Stimulated activated CD8-positive, alpha-beta memory T cell treated with anti-CD3 and anti-CD28 coated beads, Interleukin-7, amount 100 ng/mL, for 1 hour (primary cell): ENCODE results near the gene NXN.
"Not testable (repeated sequence)": the region's sequence is repeated elsewhere in the genome, so short reads cannot be mapped to it uniquely, and the experiment has no call there.

Experiments
- DNase-seq, 2 donors: peaks; one replicate each; pipeline ENCODE4 v3.0.0-alpha.2; 2020; ENCODE audit warnings: low read depth in 2 of 2

Gene NXN

DNA sequence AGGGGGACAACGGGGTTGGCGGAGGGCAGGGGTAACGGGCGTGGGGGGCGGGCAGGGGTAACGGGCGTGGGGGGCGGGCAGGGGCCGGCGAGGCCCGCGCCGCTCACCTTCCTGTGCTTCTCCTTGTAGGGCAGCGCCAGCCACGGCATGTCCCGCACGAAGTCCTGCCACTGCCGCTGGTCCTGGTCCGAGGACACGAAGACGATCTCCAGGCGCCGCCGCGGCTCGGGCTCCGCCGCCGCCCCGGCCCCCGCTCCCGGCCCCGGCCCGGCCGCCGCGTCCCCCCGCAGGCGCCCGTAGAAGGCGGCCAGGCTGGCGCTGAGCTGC lies 401 bp downstream of the NXN start:
- no peak for DNase-seq

DNA sequence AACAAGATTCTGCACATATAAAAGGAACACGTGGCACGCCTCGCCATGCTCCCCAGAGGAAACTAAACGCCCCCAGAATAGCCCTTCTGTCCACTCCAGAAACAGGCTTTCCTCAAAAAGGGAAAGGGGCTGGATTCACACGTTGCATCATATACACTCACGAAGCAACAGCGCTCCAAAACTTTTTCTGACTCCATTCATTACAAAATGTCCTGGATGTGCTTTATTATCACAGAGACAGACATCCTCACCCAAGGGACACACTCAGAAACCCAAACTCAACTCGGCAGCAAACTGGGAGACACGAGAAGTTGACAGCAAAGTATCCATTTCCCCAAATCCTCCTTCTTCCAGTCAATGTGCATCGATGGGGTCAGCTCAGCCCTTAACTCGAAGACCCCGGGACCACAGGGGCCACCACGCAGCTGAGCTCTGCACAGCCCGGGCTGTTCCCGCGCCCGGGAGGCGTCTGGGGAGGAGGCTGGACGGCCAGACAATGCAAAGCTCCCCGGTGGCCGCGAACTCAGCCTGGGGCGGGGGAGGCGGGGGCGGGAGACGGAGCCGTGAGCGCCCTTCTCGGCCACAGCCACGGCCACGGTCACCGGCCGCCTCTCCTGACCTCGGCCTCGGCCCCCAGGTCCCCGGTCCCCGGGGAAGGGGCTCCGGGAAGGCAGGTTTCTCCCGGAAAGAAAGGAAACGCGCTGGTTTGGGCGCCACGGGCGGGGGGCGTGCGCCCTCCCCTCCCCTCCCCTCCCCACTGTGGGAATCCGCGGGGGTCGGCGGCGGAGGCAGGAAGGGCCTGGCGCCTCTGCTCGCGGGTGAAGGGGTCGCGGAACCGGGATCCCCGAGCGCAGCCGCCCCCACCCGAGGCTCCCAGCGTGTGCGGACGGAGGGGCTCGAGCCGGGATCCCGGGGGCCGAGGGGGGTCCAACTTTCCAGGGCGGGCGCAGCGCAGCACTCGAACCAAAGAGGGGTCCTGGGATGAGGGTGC lies 1.2 kb downstream of the NXN start:
- DNase-seq, result no peak

DNA sequence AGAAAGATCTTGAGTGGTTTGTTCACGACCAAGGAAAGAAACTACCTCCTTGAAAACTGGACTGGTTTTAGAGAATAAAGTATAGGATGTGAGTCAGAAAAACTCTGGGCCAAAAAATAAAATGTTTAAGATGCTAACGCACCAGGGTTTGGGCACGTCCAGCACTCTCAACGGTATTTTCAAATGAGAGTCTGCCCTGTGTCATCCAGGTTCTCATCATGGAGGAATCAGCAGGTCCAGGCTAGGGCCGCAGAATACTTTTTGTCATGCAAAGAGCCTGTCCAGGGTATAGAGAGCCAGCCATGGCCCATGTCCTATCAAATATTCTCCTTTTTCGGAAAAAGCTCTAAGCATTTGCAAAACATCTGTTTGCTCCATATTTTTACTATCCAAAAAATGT lies 2.4 kb downstream of the NXN start:
- no peak for DNase-seq

DNA sequence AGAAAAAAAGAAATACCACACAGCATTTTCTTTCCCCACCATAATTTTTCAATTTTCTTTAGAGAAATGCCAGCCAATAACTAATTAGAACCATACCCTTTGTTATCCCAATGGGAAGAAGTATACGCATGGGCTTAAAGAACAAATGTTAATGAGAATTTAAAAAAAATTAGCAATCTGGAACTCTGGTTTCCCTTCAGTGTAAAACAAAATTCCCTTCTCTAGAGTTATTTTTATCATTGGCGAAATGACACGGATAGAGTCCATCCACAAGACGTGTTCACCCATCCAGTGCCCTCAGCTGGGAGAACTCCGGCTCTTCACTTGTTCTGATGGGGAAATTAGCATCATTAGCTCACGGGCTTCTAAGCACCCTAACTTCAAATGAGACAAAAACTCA lies 3.3 kb downstream of the NXN start:
- DNase-seq, result no peak

DNA sequence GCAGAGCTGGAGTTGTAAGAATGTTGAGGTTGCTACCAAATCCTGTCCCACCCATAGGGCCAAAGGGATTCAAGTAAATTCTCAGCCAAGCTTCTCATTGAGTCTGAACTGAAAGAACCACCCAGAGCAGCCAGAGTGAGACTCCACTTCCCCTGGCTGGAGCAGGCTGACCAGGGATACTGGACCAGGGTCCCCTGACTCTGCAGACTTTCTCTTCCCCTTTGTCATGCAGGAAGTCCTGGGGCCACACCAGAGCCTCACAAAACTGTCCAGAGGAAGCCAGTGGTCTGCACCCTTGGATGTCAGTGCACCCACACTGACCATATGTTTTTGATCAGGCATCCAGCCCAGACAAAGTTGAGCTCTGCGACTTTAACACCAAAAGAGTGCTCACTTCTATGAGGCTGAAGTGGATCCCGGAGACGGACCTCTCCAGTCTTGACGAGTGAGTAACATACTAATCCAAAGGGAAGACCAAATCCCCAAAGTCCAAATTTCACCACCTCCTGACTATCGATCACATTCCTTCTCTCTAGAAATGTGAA lies 4.1 kb downstream of the NXN start:
- no peak for DNase-seq

DNA sequence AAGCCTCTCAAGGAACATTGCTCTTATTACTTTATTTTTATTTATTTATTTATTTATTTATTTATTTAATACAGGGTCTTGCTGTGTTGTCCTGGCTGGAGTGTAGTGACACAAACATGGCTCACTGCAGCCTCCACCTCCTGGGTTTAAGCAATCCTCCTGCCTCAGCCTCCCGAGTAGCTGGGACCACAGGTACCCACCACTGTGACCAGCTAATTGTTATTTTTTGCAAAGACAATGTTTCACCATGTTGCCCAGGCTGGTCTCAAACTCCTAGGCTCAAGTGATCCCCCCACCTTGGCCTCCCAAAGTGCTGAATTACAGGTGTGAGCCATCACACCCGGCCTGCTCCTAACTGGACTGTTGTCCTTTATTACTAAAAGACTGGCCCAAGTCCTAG lies 4.8 kb downstream of the NXN start:
- DNase-seq, result not testable (repeated sequence)

DNA sequence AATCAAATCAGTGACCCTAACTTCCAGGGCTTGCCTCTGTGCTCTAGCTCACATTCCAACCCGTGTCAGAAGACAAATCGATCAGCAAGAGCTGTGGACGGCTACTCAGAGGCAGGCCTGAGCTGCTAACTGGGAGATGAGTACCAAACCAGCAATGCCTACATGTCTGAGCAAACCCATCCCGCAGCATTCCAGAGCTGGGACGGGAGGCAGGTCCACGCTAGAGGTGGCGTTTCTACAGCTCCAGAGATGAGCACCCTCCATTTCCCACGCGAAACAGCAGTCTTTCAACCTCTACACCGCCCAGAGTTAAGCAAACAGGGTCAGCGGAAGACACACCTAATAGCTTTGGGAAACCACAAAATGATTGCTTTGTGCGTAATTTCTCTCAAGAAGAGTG lies 6.5 kb downstream of the NXN start:
- DNase-seq, result no peak

DNA sequence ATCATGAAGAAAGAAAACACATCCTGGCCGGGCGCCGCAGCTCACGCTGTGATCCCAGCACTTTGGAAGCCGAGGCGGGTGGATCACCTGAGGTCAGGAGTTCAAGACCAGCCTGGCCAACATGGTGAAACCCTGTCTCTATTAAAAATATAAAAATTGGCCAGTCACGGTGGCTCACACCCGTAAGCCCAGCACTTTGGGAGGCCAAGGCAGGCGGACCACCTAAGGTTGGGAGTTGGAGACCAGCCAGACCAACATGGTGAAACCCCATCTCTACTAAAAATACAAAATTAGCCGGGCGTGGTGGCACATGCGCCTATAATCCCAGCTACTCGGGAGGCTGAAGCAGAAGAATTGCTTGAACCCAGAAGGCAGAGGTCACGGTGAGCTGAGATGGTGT lies 7.7 kb downstream of the NXN start:
- not testable (repeated sequence) for DNase-seq

DNA sequence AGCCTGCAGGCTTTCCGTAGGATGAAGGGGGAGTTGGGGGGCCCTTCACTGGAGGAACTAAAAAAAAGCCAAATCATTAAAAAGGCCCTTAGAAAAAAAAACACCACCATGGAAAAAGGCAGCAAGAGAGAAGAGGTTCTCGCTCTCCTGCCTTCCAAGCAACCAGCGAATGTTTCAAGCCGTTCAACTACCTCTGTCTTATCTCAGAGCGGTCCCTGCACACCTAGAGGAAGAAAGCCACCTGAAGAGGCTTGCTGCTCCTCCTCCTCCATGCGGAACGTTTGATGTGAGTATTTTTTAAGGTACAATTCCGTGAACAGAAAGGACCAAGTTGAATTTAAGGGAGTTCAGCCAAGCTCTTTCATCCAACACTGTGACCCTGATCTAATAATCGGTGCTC lies 9.2 kb downstream of the NXN start:
- DNase-seq, result no peak

DNA sequence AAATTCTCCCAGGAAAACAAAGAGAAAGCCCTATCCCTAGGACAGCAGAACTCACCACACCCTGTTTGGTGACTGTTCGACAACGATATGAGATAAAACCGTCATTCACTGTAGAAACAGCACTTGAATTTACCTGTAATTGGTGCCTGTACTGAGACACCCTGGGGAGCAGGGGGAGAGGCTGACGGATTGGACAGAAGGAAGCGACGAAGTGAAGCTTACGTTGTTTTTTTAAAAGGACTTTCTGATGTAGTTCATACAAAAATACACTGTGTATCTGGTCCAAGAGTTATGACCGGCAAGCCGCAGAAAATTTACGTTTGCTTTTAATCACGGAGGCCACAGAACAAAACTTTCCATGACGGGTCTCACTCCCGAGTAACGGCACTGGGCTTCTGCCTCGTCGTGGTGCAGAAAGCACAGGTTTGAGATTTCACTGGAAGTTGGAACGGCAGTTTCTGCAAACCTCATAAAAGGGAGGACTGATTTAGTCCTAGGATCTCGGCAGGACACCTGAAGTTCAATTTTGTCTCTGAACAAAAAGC lies 9.7 kb downstream of the NXN start:
- DNase-seq, result no peak

DNA sequence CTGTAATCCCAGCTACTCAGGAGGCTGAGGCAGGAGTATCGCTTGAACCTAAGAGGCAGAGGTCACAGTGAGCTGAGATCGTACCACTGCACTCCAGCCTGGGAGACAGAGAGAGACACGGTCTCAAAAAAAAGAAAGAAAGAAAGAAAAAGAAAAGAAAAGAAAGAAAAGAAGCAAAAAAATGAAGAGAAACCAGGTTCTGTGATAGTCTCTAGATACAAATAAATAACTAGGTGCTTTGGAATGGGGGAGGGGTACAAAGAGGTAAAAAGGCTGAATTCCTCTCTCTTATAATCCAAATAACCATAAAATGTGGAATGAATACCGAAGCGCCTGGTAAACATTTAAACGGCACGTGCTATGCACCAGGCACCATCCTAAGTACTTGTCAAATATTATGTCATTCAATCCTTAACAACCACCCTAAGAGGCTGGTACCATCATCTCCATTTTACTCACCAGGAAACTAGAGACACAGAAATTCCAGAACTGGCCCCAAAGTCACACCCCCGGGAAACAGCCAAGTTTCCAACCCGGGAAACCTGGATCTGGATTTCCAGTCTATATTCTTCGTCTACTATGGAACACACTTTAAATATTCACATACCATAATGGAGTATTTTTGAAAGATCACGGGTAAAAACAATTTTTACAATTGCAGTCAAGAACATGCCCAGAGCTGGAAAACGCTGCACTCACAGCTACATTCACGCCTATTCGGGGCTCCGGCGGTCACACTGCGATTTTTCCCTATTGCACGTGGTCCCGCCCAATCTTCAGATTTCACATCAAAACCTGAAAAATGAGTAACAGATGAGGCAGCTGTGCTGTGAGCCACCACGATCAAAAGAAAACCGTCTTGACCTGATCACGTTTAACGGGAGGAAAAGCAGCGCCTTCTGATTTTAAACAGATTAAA lies 10.5 kb downstream of the NXN start:
- DNase-seq, result no peak

DNA sequence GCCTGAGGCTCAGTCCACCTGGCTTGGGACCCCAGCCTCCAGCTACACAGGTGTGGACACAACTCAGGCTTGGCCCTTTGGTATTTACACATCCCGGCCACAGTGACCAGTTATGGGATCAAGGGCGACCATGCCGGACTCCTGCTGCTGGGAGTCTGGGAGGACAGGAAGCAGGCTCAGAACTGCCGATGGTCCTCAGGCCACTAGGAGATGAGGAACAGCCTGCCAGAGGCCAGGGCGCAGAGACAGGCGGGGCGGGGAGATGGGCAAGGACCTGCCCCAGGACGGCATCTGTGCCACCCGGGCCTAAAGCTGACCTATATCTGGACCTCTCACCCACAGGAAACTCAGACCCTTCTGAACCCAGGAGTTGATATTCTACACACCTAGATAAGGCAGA lies 12.5 kb downstream of the NXN start:
- no peak for DNase-seq

DNA sequence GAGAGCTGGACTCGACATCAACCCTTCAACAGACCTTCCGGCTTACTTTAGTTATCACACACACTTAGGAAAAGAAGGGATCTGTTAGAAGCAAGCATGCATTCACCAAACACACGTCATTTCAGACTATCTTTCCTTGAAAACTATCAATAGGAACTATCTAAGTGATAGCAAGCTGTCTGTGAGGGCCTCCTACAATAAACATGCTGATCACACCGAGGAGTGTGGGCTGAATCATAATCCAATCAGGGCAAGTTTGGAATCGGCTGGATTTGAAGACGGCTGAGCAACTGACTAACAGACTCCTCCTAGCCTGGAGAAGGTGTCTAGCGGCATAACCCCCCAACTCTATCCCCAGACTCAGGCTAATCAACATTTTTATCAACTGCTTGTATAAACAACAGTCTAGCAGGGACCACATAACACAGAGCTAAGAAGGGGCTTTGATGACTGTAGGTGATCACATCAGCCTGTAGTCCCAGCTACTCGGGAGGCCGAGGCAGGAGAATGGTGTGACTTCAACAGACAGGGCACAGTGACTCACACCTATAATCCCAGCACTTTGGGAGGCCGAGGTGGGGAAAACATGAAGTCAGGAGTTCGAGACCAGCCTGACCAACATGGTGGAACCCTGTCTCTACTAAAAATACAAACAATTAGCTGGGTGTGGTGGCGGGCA lies 14.1 kb downstream of the NXN start:
- DNase-seq, result no peak

DNA sequence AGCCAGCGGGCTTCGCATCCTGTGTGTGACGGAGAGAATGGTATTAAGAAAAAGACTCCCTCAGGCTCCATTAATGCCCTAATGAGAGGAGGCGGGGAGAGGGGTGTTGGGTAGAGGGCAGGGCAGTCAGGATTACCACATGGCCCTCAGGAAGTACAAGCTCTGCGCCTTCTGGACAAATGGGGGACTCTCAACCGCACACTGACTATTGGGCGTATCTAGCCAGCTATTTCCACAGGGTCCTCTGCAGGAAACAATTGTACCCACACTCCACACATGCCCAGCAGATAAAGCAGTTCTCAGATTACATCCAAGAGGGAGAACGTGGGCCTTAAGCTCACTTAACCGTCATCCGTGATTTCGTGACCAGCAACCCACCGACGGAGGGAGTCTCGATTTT lies 14.7 kb downstream of the NXN start:
- DNase-seq, result no peak

DNA sequence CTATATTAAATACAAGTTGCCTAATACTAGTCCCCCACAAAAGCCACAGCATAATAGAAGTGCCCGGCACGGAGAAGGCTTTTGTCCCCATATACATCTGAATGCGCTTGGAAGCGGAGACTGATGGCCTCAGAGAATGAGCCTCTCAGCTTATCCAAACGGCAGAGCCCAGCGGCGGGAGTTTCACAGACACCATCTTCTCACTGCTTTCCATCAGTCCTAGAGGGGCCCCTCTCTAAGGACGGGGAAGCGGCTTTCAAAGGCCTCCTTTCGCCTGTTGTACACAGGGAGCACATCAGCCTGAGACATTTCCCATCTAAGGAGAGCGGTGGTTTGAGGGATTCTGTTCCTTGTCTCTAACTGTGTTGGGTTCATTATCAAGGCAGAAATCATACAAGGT lies 16.9 kb downstream of the NXN start:
- DNase-seq, result no peak

DNA sequence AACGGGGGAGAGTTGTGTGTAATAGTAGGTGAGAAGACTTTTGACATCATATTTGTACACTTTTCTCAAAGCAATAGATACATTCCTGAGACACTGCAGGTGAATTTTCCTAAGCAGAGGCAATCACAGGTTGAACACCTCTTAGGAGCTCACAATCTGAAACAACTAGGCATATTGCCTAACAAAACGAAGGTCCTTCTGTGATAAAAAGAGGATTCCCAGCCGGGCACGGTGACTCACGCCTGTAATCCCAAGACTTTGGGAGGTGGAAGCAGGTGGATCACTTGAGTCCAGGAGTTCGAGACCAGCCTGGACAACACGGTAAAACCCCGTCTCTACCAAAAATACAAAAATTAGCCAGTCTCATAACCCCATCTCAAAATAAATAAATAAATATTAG lies 17.4 kb downstream of the NXN start:
- no peak for DNase-seq

DNA sequence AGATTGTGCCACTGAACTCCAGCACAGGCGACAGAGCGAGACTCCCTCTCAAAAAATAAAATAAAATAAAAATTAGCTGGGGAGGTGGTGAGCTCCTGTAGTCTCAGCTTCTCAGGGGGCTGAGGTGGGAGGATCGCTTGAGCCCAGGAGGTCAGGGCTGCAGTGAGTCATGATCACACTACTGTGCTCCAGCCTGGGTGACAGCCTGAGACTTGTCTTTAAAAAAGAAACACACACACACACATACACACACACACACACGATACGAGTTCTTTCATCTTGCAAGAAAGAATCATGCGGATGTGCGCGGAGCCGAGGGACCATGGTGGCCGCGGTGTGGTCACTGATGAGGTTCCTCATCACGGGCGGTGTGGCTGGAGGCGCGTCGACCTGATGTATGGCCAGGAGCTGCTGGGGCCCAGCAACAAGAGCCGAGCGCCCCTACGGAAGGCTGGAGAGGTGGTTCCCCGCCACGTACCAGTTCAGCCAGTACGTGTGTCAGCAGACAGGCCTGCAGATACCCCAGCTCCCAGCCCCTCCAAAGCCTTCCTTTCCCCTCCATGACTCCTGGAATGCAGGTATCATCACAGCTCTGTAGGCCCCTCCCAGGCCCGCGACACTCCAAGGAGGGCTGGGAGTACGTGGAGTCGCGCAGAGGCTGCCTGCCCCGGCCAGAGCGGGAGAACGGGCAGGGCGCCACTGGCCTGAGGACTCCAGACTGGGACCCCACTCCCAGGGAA lies 20.7 kb downstream of the NXN start:
- DNase-seq, result no peak

DNA sequence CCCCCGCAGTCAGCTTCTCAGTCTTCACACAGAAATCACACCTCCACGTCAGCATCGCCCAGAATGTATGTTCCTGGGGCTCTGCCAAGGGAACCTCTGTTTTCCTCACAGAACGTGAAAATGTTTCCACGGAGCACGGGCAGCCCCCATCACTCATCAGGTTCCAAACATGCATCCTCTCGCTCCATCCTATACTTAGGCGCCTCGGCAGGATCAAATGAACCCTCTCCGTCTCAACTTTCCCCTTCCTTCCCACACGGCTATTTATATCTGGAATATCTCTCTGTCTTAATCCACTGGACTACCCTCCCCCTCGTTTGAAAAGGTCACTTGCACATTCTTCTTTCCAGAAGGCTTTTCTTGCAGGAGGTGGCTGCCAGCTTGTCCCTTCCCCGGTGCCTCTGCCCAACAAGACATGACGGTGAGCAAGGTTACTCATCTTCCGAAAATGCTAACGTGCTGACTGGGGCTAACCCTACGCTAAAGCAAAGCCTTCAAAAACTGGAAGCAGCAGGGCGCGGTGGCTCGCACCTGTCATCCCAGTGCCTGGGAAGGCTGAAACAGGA lies 21.6 kb downstream of the NXN start:
- DNase-seq, result no peak

DNA sequence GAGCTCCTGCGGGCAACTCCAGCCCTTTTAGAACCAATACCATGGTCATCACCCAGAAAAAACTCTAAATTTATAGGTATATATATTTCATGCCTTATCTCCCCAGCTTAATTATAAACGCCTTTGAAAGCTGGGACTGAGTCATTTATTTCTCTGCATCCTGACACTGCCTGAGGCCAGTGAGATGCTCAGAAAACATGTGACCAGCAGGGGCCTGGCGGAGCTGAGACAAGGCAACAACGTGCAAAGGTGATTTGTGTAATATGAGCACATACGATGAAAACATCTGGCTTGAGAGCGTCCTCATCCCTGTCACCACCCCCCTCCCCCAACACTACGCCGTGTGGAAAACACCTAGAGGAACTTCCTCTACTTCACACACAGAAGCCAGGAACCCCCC lies 22.7 kb downstream of the NXN start:
- no peak for DNase-seq

DNA sequence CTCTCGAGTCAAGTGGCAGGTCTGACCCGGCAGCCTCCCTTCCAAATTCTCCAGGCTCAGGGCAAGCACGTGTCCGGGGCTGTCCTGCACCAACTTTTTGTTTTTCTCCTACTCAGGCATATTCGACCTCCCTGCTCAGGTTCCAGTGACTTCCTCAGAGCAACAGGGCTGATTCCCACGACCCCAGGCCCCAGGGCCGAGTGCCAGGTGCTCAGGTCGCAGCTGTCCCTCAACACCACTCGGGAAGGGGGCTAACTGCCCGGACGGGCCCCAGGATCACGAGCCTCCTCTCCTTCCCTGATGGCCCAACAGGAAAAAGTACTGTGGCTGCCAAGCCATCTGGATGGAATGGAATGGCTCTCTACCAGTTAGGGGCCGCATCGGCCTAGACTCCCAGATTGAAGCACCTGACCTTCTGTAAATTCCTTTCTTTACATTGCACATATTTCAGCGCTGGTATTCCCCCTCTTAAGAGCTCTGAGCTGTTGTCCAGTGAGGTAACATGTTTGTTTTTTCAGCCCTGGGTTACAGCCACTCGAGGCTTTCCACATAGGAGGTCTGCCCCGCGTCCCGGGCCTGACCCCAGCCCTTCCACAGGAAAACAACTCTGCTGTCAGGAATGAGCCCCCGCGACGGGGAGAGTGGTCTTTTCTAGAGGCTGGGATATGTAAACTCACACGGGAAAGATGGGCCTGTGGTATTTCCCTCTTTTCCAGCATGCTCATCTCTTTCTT lies 25.0 kb downstream of the NXN start:
- no peak for DNase-seq
